ENCODE results near the gene CLIC6.

DNA sequence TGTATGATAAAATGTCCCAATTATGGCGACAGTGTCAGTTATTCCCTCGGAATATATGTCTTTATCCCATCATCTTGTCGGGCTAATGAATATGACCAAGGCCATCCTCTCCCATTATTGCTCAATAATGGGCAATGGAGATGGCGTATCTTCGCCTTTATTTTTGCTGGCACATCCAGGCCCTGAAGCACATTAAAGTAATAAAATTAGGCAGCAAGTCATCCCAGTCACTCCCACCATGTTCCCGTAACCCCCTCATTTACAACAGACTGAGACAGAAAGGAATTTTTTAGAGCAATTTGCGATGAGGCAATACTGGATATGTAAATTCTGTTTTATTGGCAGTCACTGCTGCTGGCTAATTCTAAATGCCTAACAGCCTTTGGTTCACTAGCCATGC lies 35.3 kb downstream of the CLIC6 start:
- TF ChIP-seq TEAD4 (IDR thresholded peaks at IDR 0.05) (no peak), CEBPB (IDR thresholded peaks at IDR 0.05) (no peak), RAD21 (IDR thresholded peaks at IDR 0.05; ENCODE audit: low read depth) (no peak), EP300 (IDR thresholded peaks at IDR 0.05; ENCODE audit: borderline replicate concordance) (no peak), YY1 (IDR thresholded peaks at IDR 0.05; ENCODE audit: low read depth) (no peak), REST (IDR thresholded peaks at IDR 0.05; ENCODE audit: low read depth) (no peak), TAF1 (IDR thresholded peaks at IDR 0.05; ENCODE audit: low read depth) (no peak), NFIC (IDR thresholded peaks at IDR 0.05) (no peak), CREB1 (IDR thresholded peaks at IDR 0.05; ENCODE audit: low read depth) (no peak)
- TF ChIP-seq, protein P1, sequence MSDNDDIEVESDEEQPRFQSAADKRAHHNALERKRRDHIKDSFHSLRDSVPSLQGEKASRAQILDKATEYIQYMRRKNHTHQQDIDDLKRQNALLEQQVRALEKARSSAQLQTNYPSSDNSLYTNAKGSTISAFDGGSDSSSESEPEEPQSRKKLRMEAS (IDR thresholded peaks at IDR 0.05), result no peak
